ENCODE measurements around the gene BORCS6. TPM values are rescaled to one million over a fixed set of nuclear protein-coding genes. Genes with fewer than 3 reads are reported as not detected.
A peak's percentile ranks its signal among the peaks of the same experiment; 100 is the strongest.

BORCS6 gene
- total and polyA plus RNA-seq, 2 donors (not counting 1 experiment from before 2014, with no cell fraction given) = 9.7 to 20.2 TPM

- Histone ChIP-seq H3K27me3 (replicated peaks in 1 of 4; ENCODE audit: control extremely low read depth in 1 of 4, control insufficient read depth in 3 of 4, insufficient read depth in 4 of 4, low read length in 3 of 4) (no peaks in the 10 kb centered on the region), H2AFZ (ENCODE audit: insufficient read depth, low read depth, low read length, poor library complexity, severe bottlenecking) (no peak overlapping the region), H3K27ac (ENCODE audit: low read length in 2 of 2) (peak overlapping the region; percentile 42 to 97), H3K4me2 (replicated peaks; ENCODE audit: low read depth, low read length, poor library complexity, severe bottlenecking) (peak overlapping the region; percentile 88), H3K36me3 (replicated peaks in 1 of 2; ENCODE audit: control extremely low read depth in 1 of 2, control insufficient read depth in 1 of 2, extremely low read depth in 1 of 2, insufficient read depth in 2 of 2, low read length in 1 of 2) (peaks cover 0 to 18% of the 10 kb centered on the region in 2 experiments), H3K79me2 (ENCODE audit: control insufficient read depth, insufficient read depth, low read length) (peaks cover 51% of the 10 kb centered on the region), H4K20me1 (ENCODE audit: control insufficient read depth, insufficient read depth, low read length, poor library complexity, severe bottlenecking) (peaks cover 54% of the 10 kb centered on the region), H3K9me3 (ENCODE audit: control extremely low read depth in 1 of 3, control insufficient read depth in 2 of 3, insufficient read depth in 1 of 3, low read length in 2 of 3) (peaks cover 0 to 6% (median 0%) of the 10 kb centered on the region in 3 donors), H3K4me1 (ENCODE audit: control insufficient read depth in 2 of 2, insufficient read depth in 2 of 2, low read length in 2 of 2) (peaks cover 58 to 78% of the 10 kb centered on the region in 2 donors), H3K4me3 (ENCODE audit: control extremely low read depth in 1 of 5, extremely low read depth in 1 of 5, insufficient read depth in 1 of 5, low read depth in 2 of 5, low read length in 4 of 5) (peak overlapping the region in 1 of 5 experiments; percentile 96), H3K9ac (ENCODE audit: low read length) (no peak overlapping the region)
- WGBS (ENCODE audit: insufficient coverage) = 57% methylated on average over 9 of the region's 13 CpGs
- ATAC-seq (ENCODE audit: low read depth) = no peak
- DNase-seq = peak; percentile 48
- peak overlapping the region; percentile 94 for H3K4me3 Mint-ChIP-seq
- no peak for TF ChIP-seq CTCF (IDR thresholded peaks at IDR 0.05)
- no peak for TF ChIP-seq EZH2 (IDR thresholded peaks at IDR 0.05; ENCODE audit: borderline replicate concordance, insufficient read depth, low read depth, low read length, poor library complexity, severe bottlenecking)
- ChIA-PET CTCF (interaction anchor here (0.8 to 1.8 kb wide), 4 partner anchors 14 to 59 kb away, joined by 3 to 5 read pairs (median 4); no protein-coding TSS in a partner anchor), POLR2A (interaction anchor here (0.6 to 5.6 kb wide), 6 partner anchors 14 to 68 kb away, joined by 3 to 36 read pairs (median 4); partner anchors contain the start of genes ALOXE3 and BORCS6)
- intact Hi-C loops (cut with micrococcal nuclease) = no loop called here
- H3K9me3 Mint-ChIP-seq (ENCODE audit: insufficient read depth) = no peaks in the 10 kb centered on the region
- no peaks in the 10 kb centered on the region for H3K27me3 Mint-ChIP-seq
- peaks cover 44% of the 10 kb centered on the region for H3K4me1 Mint-ChIP-seq
- H3K27ac Mint-ChIP-seq = peak overlapping the region; percentile 79
Measured at GRCh38 chr17:8153525-8153956, 36.4 kb downstream of the BORCS6 start.

GRCh38 chr17:8153031-8153451, 36.9 kb downstream of the BORCS6 start:
- no peak overlapping the region for H3K4me2 ChIP-seq (replicated peaks; ENCODE audit: low read depth, low read length, poor library complexity, severe bottlenecking)
- no peak for TF ChIP-seq EZH2 (IDR thresholded peaks at IDR 0.05; ENCODE audit: borderline replicate concordance, insufficient read depth, low read depth, low read length, poor library complexity, severe bottlenecking)
- TF ChIP-seq CTCF (IDR thresholded peaks at IDR 0.05) = no peak
- ChIA-PET CTCF (interaction anchor here (0.8 to 1.8 kb wide), 4 partner anchors 14 to 58 kb away, joined by 3 to 5 read pairs (median 4); no protein-coding TSS in a partner anchor), POLR2A (interaction anchor here (0.6 to 5.6 kb wide), 5 partner anchors 13 to 46 kb away, joined by 4 to 36 read pairs (median 5); partner anchors contain the start of genes ALOXE3 and BORCS6)
- H3K36me3 ChIP-seq (replicated peaks in 1 of 2; ENCODE audit: control extremely low read depth in 1 of 2, control insufficient read depth in 1 of 2, extremely low read depth in 1 of 2, insufficient read depth in 2 of 2, low read length in 1 of 2) = peaks cover 0 to 23% of the 10 kb centered on the region in 2 experiments
- no peak overlapping the region for H3K9ac ChIP-seq (ENCODE audit: low read length)
- H3K27me3 ChIP-seq (replicated peaks in 1 of 4; ENCODE audit: control extremely low read depth in 1 of 4, control insufficient read depth in 3 of 4, insufficient read depth in 4 of 4, low read length in 3 of 4) = no peaks in the 10 kb centered on the region
- H3K79me2 ChIP-seq (ENCODE audit: control insufficient read depth, insufficient read depth, low read length) = peaks cover 54% of the 10 kb centered on the region
- Mint-ChIP-seq H3K4me1 (peaks cover 42% of the 10 kb centered on the region), H3K4me3 (peak overlapping the region; percentile 94), H3K27me3 (no peaks in the 10 kb centered on the region), H3K27ac (peak overlapping the region; percentile 79), H3K9me3 (ENCODE audit: insufficient read depth) (no peaks in the 10 kb centered on the region)
- intact Hi-C loops (cut with micrococcal nuclease) = no loop called here
- H3K27ac ChIP-seq (ENCODE audit: low read length in 2 of 2) = no peak overlapping the region
- no peak for ATAC-seq (ENCODE audit: low read depth)
- 95% methylated on average over 7 of the region's 7 CpGs for WGBS (ENCODE audit: insufficient coverage)
- no peak for DNase-seq
- H2AFZ ChIP-seq (ENCODE audit: insufficient read depth, low read depth, low read length, poor library complexity, severe bottlenecking) = no peak overlapping the region
- H3K4me3 ChIP-seq (ENCODE audit: control extremely low read depth in 1 of 5, extremely low read depth in 1 of 5, insufficient read depth in 1 of 5, low read depth in 2 of 5, low read length in 4 of 5) = no peak overlapping the region
- H3K9me3 ChIP-seq (ENCODE audit: control extremely low read depth in 1 of 3, control insufficient read depth in 2 of 3, insufficient read depth in 1 of 3, low read length in 2 of 3) = peaks cover 0 to 6% (median 0%) of the 10 kb centered on the region in 3 donors
- peaks cover 54% of the 10 kb centered on the region for H4K20me1 ChIP-seq (ENCODE audit: control insufficient read depth, insufficient read depth, low read length, poor library complexity, severe bottlenecking)
- H3K4me1 ChIP-seq (ENCODE audit: control insufficient read depth in 2 of 2, insufficient read depth in 2 of 2, low read length in 2 of 2) = peaks cover 55 to 73% of the 10 kb centered on the region in 2 donors
